WTC11 (cell line): ENCODE data around the gene PTPA. TPM values are rescaled to one million over a fixed set of nuclear protein-coding genes. Genes with fewer than 3 reads are reported as not detected.
A peak's percentile ranks its signal among the peaks of the same experiment; 100 is the strongest.

ENCODE experiments used
- ATAC-seq: fragments of 200-7000 bp; cut with Tn5 transposase; 2 replicates; pipeline ENCODE4 v1.10.0; 2021; ENCODE audit warnings: mild to moderate bottlenecking, moderate library complexity
- CTCF ChIA-PET: fragments of 300-600 bp; sonication (Branson Sonifier 250); formaldehyde crosslinking; loops from one replicate; lab custom pipeline; 2021; ENCODE audit warnings: antibody characterized with exemption; lab: Charles Lee
- POLR2A ChIA-PET: fragments of 350-600 bp; sonication (Branson Sonifier 250); formaldehyde crosslinking; loops from one replicate; lab custom pipeline; 2021; ENCODE audit warnings: antibody characterized with exemption; lab: Charles Lee
- DNase-seq: peaks from one replicate; pipeline ENCODE4 v3.0.0; 2021; ENCODE audit warnings: low spot score
- H3K27ac Mint-ChIP-seq: 2 replicates; pipeline ENCODE4 v1.8.0; 2021; ENCODE audit warnings: mixed read lengths
- H3K27me3 Mint-ChIP-seq: 2 replicates; pipeline ENCODE4 v1.8.0; 2021; ENCODE audit warnings: low read depth, mild to moderate bottlenecking, moderate library complexity, mixed read lengths
- H3K36me3 Mint-ChIP-seq: 2 replicates; pipeline ENCODE4 v1.8.0; 2021; ENCODE audit warnings: mixed read lengths
- H3K4me1 Mint-ChIP-seq: 2 replicates; pipeline ENCODE4 v1.8.0; 2022; ENCODE audit warnings: mixed read lengths
- H3K4me3 Mint-ChIP-seq: 2 replicates; pipeline ENCODE4 v1.8.0; 2021; ENCODE audit warnings: mild to moderate bottlenecking, moderate library complexity, mixed read lengths
- H3K9me3 Mint-ChIP-seq: 2 replicates; pipeline ENCODE4 v1.8.0; 2021; ENCODE audit warnings: mixed read lengths
- CBFB ChIP-seq: sonication (generic); formaldehyde crosslinking; IDR thresholded peaks from 2 replicates; pipeline ENCODE4 v1.8.1; 2022; ENCODE audit warnings: mild to moderate bottlenecking, low read depth, missing genetic modification reagents
- CREM ChIP-seq: sonication (generic); formaldehyde crosslinking; IDR thresholded peaks from 2 replicates; pipeline ENCODE4 v1.8.1; 2022; ENCODE audit warnings: mild to moderate bottlenecking, missing genetic modification reagents, moderate library complexity
- CTCF ChIP-seq: fragments of 200-600 bp; IDR thresholded peaks from 2 replicates; pipeline ENCODE4 v1.8.0; 2022; ENCODE audit warnings: antibody characterized with exemption
- EMX1 ChIP-seq: fragments of 250-450 bp; sonication (Bioruptor Pico); IDR thresholded peaks from 2 replicates; pipeline ENCODE4 v1.8.0; 2021; ENCODE audit warnings: mild to moderate bottlenecking
- FOXJ3 ChIP-seq: sonication (generic); formaldehyde crosslinking; IDR thresholded peaks from 2 replicates; pipeline ENCODE4 v1.9.0; 2021; ENCODE audit warnings: missing genetic modification reagents, mild to moderate bottlenecking, borderline replicate concordance
- FOXP1 ChIP-seq: sonication (generic); formaldehyde crosslinking; IDR thresholded peaks from 2 replicates; pipeline ENCODE4 v1.8.0; 2022; ENCODE audit warnings: missing genetic modification reagents, mild to moderate bottlenecking, moderate library complexity, borderline replicate concordance
- PRDM15 ChIP-seq: sonication (generic); formaldehyde crosslinking; IDR thresholded peaks from 2 replicates; pipeline ENCODE4 v1.8.0; 2022; ENCODE audit warnings: missing genetic modification reagents
- PRRX2 ChIP-seq: fragments of 250-450 bp; sonication (Bioruptor Pico); IDR thresholded peaks from 2 replicates; pipeline ENCODE4 v1.8.0; 2021; ENCODE audit warnings: mild to moderate bottlenecking
- SMAD3 ChIP-seq: sonication (generic); formaldehyde crosslinking; IDR thresholded peaks from 2 replicates; pipeline ENCODE4 v1.8.0; 2022; ENCODE audit warnings: missing genetic modification reagents, mild to moderate bottlenecking, borderline replicate concordance
- SP1 ChIP-seq: sonication (generic); formaldehyde crosslinking; conservative IDR thresholded peaks from 2 replicates; pipeline ENCODE4 v1.8.1; 2022; ENCODE audit warnings: missing genetic modification reagents
- TCF7 ChIP-seq: sonication (generic); formaldehyde crosslinking; IDR thresholded peaks from 2 replicates; pipeline ENCODE4 v1.8.0; 2022; ENCODE audit warnings: mild to moderate bottlenecking, low read depth, missing genetic modification reagents, moderate library complexity
- USF1 ChIP-seq: sonication (generic); formaldehyde crosslinking; IDR thresholded peaks from 2 replicates; pipeline ENCODE4 v1.8.0; 2022; ENCODE audit warnings: mild to moderate bottlenecking, missing genetic modification reagents
- ZNF416 ChIP-seq: fragments of 250-450 bp; sonication (Bioruptor Pico); IDR thresholded peaks from 2 replicates; pipeline ENCODE4 v1.9.0; 2021; ENCODE audit warnings: mild to moderate bottlenecking, inconsistent platforms
- total RNA-seq: library from RNA; stranded (reverse); gene quantifications from 3 replicates; pipeline ENCODE4 v1.2.3, GENCODE V29; 2021
- TF ChIP-seq, protein P1 (sequence below): sonication (generic); formaldehyde crosslinking; IDR thresholded peaks from 2 replicates; pipeline ENCODE4 v1.8.1; 2022; ENCODE audit warnings: low read depth, missing genetic modification reagents, borderline replicate concordance
- TF ChIP-seq, protein P2 (sequence below): sonication (generic); formaldehyde crosslinking; IDR thresholded peaks from 2 replicates; pipeline ENCODE4 v1.8.0; 2023; ENCODE audit warnings: missing genetic modification reagents, mild to moderate bottlenecking, borderline replicate concordance

Gene PTPA
- total RNA-seq, 1 experiment from 2014 or later, result 186 TPM

DNA sequence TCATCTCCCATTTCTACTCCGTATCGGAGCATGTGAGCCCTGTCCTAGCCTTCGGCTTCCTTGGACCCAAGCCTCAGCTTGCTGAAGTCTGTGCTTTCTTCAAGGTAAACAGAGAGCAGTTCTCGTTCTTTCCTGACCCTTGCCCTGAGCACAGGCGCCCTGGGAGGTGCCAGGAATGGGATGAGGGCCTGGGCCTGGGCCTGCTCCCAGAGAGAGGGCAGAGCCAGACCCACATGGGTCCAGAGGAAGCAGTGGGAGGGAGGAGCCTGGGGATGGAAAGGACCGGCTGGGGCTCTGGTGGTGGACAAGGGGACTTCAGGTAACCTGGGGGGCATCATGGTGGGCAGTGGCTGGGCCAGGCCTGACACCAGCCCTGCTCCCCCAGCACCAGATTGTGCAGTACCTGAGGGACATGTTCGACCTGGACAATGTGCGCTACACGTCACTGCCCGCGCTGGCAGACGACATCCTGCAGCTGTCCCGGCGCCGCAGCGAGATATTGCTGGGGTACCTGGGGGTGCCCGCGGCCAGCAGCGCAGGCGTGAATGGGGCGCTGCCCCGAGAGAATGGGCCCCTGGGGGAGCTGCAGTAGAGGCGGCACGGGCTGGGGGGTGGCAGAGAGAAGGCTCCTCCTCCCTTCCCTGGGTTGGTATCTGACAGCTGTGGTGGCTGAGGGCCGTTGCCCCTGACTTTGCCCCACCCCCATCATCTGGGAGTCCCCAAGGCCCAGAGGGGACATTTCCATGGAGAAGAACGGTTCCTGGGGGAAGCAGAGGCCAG, 41.2 kb upstream of the PTPA start:
- Mint-ChIP-seq H3K27me3 (no peaks in the 10 kb centered on the region), H3K36me3 (peaks cover 20% of the 10 kb centered on the region), H3K4me1 (peaks cover 28% of the 10 kb centered on the region), H3K9me3 (no peaks in the 10 kb centered on the region), H3K4me3 (no peak overlapping the region), H3K27ac (peak overlapping the region; percentile 78)
- DNase-seq (no peak), ATAC-seq (no peak)
- POLR2A ChIA-PET, result interaction anchor here (0.5 kb wide), 1 partner anchor 158 kb away, joined by 5 read pairs; no protein-coding TSS in a partner anchor
- CTCF ChIA-PET, result interaction anchor here (1.0 to 2.4 kb wide), 3 partner anchors 10 to 337 kb away, joined by 3 to 10 read pairs (median 6); partner anchors contain the start of genes DOLPP1 and SH3GLB2
- no peak for TF ChIP-seq CTCF
- no peak for TF ChIP-seq CBFB (CRISPR knock-in tag)
- TF ChIP-seq PRDM15 (CRISPR knock-in tag), result no peak
- no peak for TF ChIP-seq USF1 (CRISPR knock-in tag)
- no peak for TF ChIP-seq TCF7
- no peak for TF ChIP-seq EMX1 (CRISPR knock-in tag)
- no peak for TF ChIP-seq PRRX2 (CRISPR knock-in tag)
- no peak for TF ChIP-seq FOXP1
- no peak for TF ChIP-seq ZNF416 (CRISPR knock-in tag)
- no peak for TF ChIP-seq FOXJ3 (CRISPR knock-in tag)
- TF ChIP-seq CREM (CRISPR knock-in tag), result no peak
- no peak for TF ChIP-seq SP1
- TF ChIP-seq, protein P1, sequence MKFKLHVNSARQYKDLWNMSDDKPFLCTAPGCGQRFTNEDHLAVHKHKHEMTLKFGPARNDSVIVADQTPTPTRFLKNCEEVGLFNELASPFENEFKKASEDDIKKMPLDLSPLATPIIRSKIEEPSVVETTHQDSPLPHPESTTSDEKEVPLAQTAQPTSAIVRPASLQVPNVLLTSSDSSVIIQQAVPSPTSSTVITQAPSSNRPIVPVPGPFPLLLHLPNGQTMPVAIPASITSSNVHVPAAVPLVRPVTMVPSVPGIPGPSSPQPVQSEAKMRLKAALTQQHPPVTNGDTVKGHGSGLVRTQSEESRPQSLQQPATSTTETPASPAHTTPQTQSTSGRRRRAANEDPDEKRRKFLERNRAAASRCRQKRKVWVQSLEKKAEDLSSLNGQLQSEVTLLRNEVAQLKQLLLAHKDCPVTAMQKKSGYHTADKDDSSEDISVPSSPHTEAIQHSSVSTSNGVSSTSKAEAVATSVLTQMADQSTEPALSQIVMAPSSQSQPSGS (CRISPR knock-in tag), result no peak
- TF ChIP-seq, protein P2, sequence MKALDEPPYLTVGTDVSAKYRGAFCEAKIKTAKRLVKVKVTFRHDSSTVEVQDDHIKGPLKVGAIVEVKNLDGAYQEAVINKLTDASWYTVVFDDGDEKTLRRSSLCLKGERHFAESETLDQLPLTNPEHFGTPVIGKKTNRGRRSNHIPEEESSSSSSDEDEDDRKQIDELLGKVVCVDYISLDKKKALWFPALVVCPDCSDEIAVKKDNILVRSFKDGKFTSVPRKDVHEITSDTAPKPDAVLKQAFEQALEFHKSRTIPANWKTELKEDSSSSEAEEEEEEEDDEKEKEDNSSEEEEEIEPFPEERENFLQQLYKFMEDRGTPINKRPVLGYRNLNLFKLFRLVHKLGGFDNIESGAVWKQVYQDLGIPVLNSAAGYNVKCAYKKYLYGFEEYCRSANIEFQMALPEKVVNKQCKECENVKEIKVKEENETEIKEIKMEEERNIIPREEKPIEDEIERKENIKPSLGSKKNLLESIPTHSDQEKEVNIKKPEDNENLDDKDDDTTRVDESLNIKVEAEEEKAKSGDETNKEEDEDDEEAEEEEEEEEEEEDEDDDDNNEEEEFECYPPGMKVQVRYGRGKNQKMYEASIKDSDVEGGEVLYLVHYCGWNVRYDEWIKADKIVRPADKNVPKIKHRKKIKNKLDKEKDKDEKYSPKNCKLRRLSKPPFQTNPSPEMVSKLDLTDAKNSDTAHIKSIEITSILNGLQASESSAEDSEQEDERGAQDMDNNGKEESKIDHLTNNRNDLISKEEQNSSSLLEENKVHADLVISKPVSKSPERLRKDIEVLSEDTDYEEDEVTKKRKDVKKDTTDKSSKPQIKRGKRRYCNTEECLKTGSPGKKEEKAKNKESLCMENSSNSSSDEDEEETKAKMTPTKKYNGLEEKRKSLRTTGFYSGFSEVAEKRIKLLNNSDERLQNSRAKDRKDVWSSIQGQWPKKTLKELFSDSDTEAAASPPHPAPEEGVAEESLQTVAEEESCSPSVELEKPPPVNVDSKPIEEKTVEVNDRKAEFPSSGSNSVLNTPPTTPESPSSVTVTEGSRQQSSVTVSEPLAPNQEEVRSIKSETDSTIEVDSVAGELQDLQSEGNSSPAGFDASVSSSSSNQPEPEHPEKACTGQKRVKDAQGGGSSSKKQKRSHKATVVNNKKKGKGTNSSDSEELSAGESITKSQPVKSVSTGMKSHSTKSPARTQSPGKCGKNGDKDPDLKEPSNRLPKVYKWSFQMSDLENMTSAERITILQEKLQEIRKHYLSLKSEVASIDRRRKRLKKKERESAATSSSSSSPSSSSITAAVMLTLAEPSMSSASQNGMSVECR (CRISPR knock-in tag), result no peak
- no peak for TF ChIP-seq SMAD3 (CRISPR knock-in tag)
